Measurements from ENCODE around the gene IL17RC. TPM values are rescaled to one million over a fixed set of nuclear protein-coding genes. Genes with fewer than 3 reads are reported as not detected.

Gene IL17RC
- total and polyA plus RNA-seq, 2 of the 8 experiments (the other 6 are each of a cell fraction or from before 2014, with no cell fraction given), result 11.8 to 13.0 TPM

GRCh38 chr3:9933561-9934234 is 16.8 kb downstream of the IL17RC start, which contains the start of gene CRELD1 (continued):
- TF ChIP-seq EZH2 (IDR thresholded peaks at IDR 0.05; ENCODE audit: low read depth, low read length, severe bottlenecking) (no peak), RNF2 (IDR thresholded peaks at IDR 0.05; ENCODE audit: borderline replicate concordance, low read depth, low read length, missing control alignments, poor library complexity, severe bottlenecking) (no peak), FOSL1 (IDR thresholded peaks at IDR 0.05; ENCODE audit: insufficient read depth, low read depth, low read length) (no peak), SP1 (IDR thresholded peaks at IDR 0.05; ENCODE audit: low read depth, low read length) (peak; percentile 80; the same call in 1 of the 2 replicates), HDAC6 (IDR thresholded peaks at IDR 0.05; ENCODE audit: low read depth, low read length) (no peak), KDM1A (IDR thresholded peaks at IDR 0.05; ENCODE audit: borderline replicate concordance, low read length) (no peak), NANOG (IDR thresholded peaks at IDR 0.05; ENCODE audit: insufficient read depth, low read depth, low read length, poor library complexity, severe bottlenecking) (no peak), POLR2A (IDR thresholded peaks at IDR 0.05; ENCODE audit: control extremely low read depth in 1 of 2, low read depth in 2 of 2, low read length in 2 of 2) (peak; percentile 53 to 72; a peak in 2 of 3 replicates), YY1 (IDR thresholded peaks at IDR 0.05; ENCODE audit: low read depth, low read length) (no peak), EGR1 (IDR thresholded peaks at IDR 0.05; ENCODE audit: borderline replicate concordance, low read depth, low read length) (no peak), TCF12 (IDR thresholded peaks at IDR 0.05; ENCODE audit: low read depth, low read length) (no peak), EP300 (IDR thresholded peaks at IDR 0.05; ENCODE audit: borderline replicate concordance in 1 of 2, low read depth in 2 of 2, low read length in 2 of 2) (no peak), CEBPB (IDR thresholded peaks at IDR 0.05; ENCODE audit: low read depth, low read length) (no peak), GTF2F1 (IDR thresholded peaks at IDR 0.05; ENCODE audit: borderline replicate concordance, low read depth, low read length) (no peak), PHF8 (conservative IDR thresholded peaks at IDR 0.05; ENCODE audit: low read depth, low read length) (peak; percentile 62), RFX5 (IDR thresholded peaks at IDR 0.05; ENCODE audit: borderline replicate concordance, low read depth, low read length) (no peak)
